VCaP (cell line): Measurements from ENCODE around the gene LAMA5.

Experiments used
- H3K27ac ChIP-seq: fragments of 450-650 bp; 2 replicates; pipeline ENCODE4 v1.5.1; 2017
- TF ChIP-seq, protein P1 (sequence below): fragments of 450-650 bp; conservative IDR thresholded peaks from 2 replicates; pipeline ENCODE4 v1.5.1; 2017; ENCODE audit warnings: mild to moderate bottlenecking, moderate library complexity

The LAMA5 gene

GRCh38 chr20:62304331-62305148 lies 62.6 kb downstream of the LAMA5 start:
- peak overlapping the region; percentile 98 for H3K27ac ChIP-seq
- TF ChIP-seq, protein P1, sequence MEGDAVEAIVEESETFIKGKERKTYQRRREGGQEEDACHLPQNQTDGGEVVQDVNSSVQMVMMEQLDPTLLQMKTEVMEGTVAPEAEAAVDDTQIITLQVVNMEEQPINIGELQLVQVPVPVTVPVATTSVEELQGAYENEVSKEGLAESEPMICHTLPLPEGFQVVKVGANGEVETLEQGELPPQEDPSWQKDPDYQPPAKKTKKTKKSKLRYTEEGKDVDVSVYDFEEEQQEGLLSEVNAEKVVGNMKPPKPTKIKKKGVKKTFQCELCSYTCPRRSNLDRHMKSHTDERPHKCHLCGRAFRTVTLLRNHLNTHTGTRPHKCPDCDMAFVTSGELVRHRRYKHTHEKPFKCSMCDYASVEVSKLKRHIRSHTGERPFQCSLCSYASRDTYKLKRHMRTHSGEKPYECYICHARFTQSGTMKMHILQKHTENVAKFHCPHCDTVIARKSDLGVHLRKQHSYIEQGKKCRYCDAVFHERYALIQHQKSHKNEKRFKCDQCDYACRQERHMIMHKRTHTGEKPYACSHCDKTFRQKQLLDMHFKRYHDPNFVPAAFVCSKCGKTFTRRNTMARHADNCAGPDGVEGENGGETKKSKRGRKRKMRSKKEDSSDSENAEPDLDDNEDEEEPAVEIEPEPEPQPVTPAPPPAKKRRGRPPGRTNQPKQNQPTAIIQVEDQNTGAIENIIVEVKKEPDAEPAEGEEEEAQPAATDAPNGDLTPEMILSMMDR = no peak

DNA sequence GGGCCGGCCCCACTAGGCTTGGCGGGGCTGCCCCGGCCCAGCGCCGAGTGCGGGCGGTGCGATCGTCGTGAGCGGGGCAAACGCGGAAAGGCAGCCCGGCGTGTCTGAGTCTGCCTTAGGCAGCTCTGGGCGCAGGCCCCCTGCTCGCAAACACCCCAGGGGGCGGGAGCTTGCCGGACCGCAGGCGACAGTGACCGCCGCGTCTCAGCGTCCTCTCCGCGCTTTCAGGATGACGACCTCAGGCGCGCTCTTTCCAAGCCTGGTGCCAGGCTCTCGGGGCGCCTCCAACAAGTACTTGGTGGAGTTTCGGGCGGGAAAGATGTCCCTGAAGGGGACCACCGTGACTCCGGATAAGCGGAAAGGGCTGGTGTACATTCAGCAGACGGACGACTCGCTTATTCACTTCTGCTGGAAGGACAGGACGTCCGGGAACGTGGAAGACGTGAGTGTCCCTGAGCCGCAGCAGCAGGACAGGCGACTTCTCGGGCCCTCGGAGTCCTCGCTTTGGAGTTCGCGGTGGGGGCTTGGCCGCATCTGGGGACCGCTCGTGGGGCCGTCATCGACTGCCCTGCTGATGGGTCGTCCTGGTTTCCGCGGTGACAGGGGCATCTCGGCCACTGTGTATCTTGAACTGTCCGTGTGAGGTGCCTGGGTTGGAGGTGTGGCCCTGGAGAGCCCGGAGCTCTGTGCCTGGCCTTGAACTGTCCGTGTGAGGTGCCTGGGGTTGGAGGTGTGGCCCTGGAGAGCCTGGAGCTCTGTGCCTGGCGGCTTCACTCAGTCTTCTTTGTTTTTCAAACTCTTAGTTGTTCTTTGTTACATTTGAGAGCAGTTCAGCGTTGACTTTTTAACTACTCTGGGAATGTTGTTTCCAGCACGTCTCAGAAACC lies 63.5 kb downstream of the LAMA5 start:
- TF ChIP-seq, protein P1 = no peak
- H3K27ac ChIP-seq = peak overlapping the region; percentile 98

GRCh38 chr20:62303062-62303339 lies 64.1 kb downstream of the LAMA5 start:
- peak overlapping the region; percentile 98 for H3K27ac ChIP-seq
- TF ChIP-seq, protein P1 = no peak

GRCh38 chr20:62302341-62303061 lies 64.6 kb downstream of the LAMA5 start, which contains the start of gene ADRM1:
Gene ADRM1, plus strand, starts transcription at chr20:62302997. Its CDS starts 572 bp downstream, at chr20:62303569.
- TF ChIP-seq, protein P1 = peak; percentile 92

DNA sequence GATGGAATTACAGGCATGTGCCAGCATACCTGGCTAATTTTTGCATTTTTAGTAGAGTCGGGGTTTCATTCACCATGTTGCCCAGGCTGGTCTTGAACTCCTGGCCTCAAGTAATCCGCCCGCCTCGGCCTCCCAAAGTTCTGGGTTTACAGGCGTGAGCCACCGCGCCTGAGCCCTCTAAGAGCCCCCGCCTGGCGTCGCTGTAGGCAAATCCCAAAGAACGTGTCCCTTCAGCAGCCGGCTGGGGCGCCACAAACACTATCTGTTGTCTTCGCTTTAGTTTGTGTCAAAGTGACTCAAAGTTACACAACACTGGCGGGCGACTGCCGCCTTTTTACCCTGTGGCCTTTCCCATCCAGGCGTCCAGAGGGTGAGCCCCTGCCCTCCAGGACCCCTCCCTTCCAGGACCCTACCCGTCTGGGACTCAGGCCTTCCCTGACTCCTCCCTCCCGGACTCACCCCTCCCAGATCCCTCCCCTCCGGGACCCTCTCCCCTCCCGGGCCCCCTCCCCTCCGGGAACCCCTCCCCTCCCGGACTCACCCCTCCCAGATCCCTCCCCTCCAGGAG lies 65.3 kb downstream of the LAMA5 start:
- H3K27ac ChIP-seq = peak overlapping the region; percentile 98
- TF ChIP-seq, protein P1 = peak; percentile 86

More at GRCh38 chr20:62302341-62303061, 64.6 kb downstream of the LAMA5 start, which contains the start of gene ADRM1:
- peak within 1 kb of the TSS; percentile 98 for H3K27ac ChIP-seq

DNA sequence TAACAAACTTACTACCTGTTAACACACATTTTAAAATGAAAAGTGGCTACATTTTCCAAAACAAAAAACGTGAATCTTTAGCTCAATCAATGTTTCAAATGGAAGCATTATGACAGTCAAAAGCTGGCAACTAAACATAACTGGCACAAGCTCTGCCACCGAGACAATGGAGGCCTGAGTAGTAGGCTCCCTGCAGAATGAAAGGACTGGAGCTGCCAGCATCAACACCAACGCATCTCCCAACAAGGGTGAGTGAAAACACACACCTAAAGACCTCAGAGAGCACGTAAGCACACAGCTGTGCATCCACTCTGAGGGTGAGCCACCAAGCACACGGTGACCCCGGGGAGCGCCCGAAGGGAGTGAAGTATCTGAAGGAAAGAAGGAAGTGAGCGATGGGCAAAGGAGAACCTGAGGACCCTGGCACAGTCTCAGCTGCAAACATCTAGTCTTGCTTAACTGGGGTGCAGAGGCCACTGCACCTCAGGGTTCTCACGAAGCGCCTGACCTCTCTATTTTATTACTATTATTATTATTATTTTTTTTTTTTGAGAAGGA lies 65.9 kb downstream of the LAMA5 start:
- TF ChIP-seq, protein P1 = no peak
- H3K27ac ChIP-seq = peak overlapping the region; percentile 98
